ENCODE measurements around the gene DEFB131B.
A peak's percentile ranks its signal among the peaks of the same experiment; 100 is the strongest.
"Not testable (repeated sequence)": the region's sequence is repeated elsewhere in the genome, so short reads cannot be mapped to it uniquely, and the experiment has no call there.

DEFB131B gene

DNA sequence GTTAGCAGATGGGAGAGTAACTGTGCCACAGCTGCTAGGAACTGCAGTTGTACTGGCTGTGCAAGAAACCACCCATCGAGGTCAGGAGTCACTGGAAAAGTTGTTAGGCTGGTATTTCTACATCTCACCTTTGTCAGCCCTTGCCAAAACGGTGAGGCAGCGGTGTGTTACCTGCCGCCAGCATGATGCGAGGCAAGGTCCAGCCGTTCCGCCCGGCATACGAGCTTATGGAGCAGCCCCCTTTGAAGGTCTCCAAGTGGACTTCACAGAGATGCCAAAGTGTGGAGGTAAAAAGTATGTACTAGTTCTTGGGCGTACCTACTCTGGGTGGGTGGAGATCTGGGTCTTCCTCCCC is 33.7 kb downstream of the DEFB131B start:
- not testable (repeated sequence) for DNase-seq

DNA sequence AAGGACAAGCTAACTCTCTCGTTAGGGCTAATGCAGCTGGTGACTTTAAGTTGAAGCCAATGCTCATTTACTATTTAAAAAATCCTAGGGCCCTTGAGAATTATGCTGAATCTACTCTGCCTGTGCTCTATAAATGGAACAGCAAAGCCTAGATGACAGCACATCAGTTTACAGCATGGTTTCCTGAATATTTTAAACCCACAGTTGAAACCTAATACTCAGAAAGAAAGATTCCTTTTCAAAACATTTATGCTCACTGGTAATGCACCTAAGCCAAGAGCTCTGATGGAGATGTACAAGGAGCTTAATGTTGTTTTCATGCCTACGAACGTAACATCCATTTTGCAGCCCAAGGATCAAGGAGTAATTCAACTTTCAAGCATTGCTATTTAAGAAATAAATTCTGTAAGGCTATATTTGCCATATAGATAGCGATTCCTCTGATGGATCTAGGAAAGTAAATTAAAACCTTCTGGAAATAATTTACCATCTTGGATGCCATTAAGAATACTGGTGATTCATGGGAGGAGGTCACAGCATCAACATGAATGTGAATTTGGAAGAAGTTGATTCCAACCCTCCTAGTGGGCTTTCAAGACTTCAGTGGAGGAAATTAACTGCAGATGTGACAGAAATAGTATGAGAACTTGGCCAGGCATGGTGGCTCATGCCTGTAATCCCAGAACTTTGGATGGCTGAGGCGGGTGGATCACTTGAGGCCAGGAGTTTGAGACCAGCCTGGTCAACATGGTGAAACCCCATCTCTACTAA is 35.7 kb downstream of the DEFB131B start:
- no peak for DNase-seq

DNA sequence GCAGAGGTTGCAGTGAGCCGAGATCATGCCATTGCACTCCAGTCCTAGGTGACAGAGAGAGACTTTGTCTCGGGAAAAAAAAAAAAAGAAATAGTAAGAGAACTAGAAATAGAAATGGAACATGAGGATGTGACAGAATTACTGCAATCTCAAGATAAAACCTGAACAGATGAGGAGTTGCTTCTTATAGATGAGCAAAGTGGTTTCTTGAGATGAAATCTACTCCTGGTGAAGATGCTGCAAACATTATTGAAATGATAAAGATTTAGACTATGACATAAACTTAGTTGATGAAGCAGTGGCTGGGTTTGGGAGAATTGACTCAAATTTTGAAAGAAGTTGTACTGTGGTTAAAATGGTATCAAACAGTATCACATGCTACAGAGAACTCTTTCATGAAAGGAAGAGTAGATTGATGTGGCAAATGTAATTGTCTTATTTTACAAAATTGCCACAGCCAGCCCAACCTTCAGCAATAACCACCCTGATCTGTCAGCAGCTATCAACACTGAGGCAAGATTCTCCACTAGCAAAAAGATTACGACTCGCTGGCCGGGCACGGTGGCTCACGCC is 36.5 kb downstream of the DEFB131B start:
- DNase-seq = no peak

DNA sequence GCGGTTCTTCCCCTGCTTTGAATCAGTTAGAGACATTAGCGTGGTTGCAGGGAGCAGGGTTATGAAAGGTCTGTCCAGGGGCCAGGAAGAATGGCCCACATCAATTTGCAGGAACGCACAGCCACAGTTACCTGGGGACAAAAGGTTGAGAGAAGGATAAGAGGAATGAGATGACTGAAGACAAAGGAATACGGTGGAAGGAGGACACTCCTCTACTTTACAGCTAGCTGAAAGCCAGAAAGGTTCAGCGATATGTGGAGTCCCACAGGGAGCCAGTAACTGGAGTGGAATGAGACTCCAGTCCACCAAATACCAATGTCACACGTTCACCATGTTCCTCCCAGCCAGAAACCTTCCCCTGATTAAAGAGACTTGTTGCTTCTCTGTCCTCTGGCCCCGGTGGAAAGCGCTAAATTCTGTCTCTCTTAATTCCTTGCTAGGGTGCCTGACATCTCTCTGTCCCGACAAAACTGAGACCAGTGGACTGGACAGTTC is 39.4 kb downstream of the DEFB131B start:
- no peak for DNase-seq

DNA sequence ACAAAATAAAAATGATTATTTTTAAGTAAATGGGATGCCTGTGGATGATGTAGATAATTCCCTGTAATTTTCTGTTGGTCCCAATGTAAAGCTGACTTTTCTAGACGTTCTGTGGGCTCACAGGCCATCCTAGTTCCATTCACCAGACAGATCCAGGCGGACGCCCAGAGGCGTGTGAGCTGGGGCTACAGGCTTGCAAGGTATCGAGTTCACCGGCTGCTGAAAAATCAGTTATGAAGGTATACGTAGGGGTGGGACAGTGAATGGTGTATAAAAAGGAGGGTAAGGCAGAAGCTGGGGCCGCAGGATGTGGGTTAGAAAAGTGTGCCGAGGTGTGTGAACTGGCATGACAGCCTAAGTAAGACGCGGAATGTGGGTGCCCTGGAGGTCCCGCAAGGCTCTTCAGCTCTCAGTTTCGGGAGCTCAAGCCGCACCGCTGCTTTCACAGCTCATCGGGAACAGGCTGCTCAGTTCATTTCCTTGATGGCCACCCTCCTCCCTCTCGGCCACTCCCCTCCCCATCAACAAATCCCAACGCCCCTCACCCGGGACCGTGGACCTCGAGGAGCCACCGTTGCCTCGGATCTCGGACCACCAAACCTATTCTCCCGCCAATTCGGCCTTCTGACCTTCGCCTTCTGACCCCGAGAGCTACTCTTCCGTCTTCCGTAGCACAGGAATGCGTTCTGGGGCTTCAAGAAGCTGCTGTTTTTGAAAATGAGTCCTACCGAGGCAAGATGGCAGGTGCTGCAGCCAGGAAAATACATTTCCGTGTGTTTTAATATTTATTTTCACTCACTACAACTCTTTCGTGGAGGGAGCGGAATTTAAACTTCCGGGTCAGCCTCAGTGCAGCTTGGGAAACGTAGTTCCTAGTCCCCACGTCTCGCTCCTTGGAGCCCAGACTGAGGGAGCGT is 49.8 kb downstream of the DEFB131B start, which contains the start of gene XNDC1N:
XNDC1N (minus strand) TSS at position 775 of the 917 bp plus-strand sequence. CDS start 5,241 bp downstream, outside the sequence.
- DNase-seq = peak; percentile 97

DNA sequence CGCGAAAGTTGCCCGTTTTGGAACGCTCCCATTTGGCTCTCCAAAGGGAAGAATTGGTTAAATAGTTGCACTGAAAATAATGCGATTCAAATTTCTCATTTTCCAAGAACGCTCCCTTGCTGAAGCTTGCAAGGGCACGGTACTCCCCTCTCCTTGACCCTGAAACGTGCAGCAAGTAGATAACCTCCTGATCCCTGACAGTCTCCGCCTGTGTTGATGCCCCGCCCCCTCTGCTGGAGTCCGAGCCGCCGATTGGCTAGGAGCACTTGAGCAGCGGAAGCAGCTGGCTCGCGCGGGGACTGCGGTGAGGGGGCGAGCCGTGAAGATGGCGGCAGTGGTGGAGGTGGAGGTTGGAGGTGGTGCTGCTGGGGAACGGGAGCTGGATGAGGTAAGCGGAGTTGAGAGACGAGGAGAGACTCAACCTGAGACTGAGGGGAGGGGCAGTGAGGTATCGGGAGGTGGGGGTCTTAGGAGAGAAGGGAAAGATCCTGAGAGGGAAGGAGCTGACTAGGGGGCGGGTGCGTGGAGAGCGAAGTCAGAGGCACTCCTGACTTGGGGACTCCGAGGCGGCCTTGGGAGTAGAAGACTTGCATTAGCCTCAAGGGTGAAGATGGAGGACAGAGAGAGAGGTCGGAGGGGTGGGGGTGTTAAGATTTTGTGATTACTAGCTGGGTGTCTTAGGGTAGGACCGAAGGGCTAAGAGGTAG is 50.6 kb downstream of the DEFB131B start, which contains the start of gene RNF121:
RNF121 (plus strand) TSS at position 310 of the 707 bp plus-strand sequence; CDS start at position 326, 16 bp downstream.
- DNase-seq = peak; percentile 99

DNA sequence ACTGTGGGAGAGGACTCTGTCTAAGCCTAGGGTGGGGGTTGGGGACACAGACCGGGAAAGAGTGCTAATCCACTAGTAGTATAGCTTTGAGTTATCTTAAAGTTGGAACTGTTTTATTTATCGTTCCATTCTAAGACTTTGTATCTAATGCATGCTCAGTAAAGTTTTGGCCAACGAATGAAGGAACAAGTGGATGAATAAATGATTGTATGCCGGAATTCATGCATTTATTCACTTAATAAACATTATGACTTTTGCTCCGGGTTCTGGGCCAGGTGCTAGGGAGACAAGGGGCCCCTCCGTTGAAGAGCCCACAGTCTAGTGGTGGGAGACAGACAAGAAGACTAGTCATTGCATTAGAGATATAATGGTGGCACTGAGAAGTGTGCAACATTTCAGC is 51.2 kb downstream of the DEFB131B start:
- DNase-seq = no peak

DNA sequence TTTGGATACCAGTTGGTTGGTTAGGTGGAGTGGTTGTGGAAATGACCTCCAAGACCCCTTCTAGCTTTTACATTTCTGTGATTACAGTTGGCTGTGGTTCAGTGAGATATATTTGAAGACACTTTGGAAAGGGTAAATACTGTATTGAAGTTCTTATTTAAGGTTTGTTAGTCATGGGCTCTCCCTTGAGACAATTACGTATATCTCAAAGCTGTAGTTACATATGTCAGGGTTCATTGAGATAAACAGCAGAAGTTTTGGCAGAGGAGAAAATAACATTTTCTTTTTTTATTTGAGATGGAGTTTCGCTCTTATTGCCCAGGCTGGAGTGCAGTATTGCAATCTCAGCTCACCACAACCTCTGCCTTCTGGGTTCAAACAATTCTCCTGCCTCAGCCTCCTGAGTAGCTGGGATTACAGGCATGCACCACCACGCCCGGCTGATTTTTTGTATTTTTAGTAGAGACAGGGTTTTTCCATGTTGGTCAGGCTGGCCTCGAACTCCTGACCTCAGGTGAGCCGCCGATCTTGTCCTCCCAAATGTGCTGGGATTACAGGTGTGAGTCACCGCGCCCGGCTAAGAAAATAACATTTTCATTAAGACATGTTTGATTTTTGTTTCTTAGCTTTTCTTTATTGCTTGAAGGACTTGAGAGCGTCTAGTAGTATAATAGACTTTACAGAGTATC is 52.4 kb downstream of the DEFB131B start:
- DNase-seq = no peak

DNA sequence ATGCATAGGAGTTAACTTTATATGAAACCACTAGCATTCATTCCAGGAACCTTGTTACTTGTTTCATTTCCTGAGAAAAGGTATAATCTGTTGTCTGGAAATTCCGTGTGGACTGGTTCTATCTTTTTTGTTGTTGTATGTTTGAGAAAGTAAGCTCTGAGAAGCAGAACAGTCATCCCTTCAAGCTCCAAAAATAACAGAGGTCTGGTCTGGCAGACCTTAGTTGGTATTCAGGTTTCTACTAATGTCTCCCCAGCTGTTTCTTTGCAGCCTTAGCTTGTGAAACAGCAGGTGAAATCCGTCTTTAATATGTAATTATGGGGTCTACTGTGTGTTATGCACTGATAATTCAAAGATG is 53.0 kb downstream of the DEFB131B start:
- no peak for DNase-seq

DNA sequence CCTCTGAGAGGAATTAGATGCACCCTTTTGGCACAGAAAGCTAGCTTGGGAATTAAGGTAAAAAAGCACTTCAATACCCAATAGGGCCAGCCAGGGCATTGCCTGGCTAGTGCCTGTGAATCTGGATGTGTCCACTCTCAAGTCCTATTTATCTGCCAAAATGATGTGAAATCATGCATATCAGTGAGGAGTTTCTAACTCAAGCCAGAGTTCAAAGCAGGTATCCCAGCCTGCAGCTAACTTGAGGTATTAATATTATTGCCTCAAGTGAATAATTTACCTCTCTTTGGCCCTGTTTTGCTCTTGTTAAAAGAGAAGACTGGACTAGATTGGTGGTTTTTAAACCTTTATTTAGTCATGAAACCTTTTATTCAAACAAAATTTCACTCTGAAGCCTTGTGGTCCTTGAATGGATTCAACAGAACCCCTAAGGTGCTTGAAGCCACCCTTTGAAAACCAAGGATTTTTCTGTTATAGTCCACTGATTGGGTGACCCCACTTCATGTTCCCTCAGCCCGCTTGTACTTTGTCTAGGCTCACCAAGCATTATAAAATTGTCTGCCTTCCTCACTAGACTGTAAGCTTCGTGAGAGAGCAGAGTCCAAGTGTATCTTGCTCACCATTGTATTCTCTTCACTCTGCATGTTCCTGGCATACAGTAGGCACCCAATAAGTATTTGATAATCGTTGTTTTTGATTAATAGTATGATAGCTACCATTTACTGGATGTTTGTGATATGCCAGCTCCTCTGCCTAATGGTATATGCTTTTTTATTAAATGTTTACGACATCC is 55.1 kb downstream of the DEFB131B start:
- DNase-seq = peak; percentile 9

Measured in DMS79 (cell line).